ENCODE results near the gene NXPH3. TPM values are rescaled to one million over a fixed set of nuclear protein-coding genes. Genes with fewer than 3 reads are reported as not detected.

Gene NXPH3
- total RNA-seq, 4 donors from 2014 or later, result 1.0 to 5.1 (median 1.2) TPM

DNA sequence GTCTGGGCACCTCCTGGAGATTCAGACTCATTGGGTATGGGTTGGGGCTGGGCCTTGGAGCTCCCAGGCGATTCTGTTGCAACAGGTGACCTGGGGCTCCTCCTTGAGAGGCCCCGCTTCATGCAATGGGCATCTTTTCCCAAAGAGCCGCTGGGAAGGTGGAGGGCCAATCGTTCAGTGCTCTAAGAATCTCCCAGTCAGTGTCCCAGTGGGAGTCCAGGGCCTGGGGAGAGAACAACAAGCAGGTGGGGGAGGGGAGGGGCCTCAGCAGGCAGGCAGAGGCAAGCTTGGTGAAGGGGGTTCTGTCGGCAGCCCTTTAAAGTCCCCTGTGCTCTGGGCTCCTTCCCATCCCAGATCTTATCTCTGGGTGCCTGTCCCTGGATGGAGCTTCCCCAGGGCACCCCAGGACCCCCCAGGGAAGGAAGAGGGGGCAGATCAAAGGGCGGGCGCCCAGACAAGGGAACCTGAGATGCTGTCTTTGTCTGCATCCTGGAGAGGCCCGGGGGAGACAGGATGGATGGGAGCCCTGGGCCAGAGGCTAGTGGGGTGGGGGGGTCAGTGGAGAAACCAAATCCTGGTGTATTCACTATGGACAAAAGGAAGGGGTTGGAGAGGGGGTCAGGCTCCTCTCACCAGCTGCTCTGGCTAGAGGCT is 30.5 kb upstream of the NXPH3 start:
- no peak for TF ChIP-seq POLR2A (IDR thresholded peaks at IDR 0.05)
- TF ChIP-seq, protein P1, sequence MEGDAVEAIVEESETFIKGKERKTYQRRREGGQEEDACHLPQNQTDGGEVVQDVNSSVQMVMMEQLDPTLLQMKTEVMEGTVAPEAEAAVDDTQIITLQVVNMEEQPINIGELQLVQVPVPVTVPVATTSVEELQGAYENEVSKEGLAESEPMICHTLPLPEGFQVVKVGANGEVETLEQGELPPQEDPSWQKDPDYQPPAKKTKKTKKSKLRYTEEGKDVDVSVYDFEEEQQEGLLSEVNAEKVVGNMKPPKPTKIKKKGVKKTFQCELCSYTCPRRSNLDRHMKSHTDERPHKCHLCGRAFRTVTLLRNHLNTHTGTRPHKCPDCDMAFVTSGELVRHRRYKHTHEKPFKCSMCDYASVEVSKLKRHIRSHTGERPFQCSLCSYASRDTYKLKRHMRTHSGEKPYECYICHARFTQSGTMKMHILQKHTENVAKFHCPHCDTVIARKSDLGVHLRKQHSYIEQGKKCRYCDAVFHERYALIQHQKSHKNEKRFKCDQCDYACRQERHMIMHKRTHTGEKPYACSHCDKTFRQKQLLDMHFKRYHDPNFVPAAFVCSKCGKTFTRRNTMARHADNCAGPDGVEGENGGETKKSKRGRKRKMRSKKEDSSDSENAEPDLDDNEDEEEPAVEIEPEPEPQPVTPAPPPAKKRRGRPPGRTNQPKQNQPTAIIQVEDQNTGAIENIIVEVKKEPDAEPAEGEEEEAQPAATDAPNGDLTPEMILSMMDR (IDR thresholded peaks at IDR 0.05), result no peak
- Histone ChIP-seq H3K27me3 (no peaks in the 10 kb centered on the region), H3K36me3 (no peaks in the 10 kb centered on the region), H3K27ac (no peak overlapping the region), H3K9me3 (no peaks in the 10 kb centered on the region), H3K4me3 (replicated peaks in 1 of 3) (no peak overlapping the region), H3K4me1 (no peaks in the 10 kb centered on the region)
- 75 to 77% methylated on average over 8 of the region's 8 CpGs for WGBS, 2 donors
- no peak for DNase-seq
- intact Hi-C loops (cut with DNase I), result no loop called here

DNA sequence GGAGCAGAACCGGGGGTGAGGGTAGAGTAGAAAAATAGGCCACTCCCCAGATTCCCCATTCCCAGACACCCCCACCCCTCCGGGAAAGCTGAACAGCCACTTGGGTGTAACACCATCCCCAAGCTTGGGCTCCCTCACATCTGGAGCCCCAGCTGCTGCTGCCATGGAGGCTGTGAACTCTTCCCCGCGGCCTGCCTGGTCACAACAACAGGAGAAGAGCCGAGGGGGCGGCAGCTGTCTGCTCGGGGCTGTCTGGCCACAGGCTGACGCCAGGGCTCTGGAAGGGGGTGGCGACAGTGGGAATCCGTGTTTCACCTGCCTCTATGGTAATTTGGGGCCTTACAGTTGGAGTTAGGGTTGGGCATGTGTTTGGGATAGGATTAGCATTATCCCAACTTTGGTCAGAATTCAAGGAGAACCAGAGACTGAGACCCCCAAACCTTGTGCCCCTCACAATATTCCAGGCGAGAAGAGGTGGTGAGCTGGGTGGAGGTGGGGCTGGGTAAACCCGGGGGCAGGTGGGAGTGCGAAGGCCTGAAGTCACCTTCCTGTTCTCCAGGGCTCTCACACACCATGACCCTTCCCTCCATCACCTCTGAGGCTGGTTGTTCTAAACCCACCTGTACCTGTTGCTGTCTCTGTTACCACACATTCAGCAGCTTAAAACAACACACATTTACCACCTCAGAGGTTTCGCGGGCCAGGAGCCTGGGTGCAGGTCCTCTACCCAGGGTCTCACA is 29.7 kb upstream of the NXPH3 start:
- intact Hi-C loops (cut with DNase I), result no loop called here
- H3K9me3 ChIP-seq, result no peaks in the 10 kb centered on the region
- H3K27me3 ChIP-seq, result no peaks in the 10 kb centered on the region
- no peak overlapping the region for H3K27ac ChIP-seq
- no peak for DNase-seq
- no peaks in the 10 kb centered on the region for H3K4me1 ChIP-seq
- no peak for TF ChIP-seq POLR2A (IDR thresholded peaks at IDR 0.05)
- TF ChIP-seq, protein P1 (IDR thresholded peaks at IDR 0.05), result no peak
- no peak overlapping the region for H3K4me3 ChIP-seq (replicated peaks in 1 of 3)
- 78 to 84% methylated on average over 15 of the region's 15 CpGs for WGBS, 2 donors
- no peaks in the 10 kb centered on the region for H3K36me3 ChIP-seq

DNA sequence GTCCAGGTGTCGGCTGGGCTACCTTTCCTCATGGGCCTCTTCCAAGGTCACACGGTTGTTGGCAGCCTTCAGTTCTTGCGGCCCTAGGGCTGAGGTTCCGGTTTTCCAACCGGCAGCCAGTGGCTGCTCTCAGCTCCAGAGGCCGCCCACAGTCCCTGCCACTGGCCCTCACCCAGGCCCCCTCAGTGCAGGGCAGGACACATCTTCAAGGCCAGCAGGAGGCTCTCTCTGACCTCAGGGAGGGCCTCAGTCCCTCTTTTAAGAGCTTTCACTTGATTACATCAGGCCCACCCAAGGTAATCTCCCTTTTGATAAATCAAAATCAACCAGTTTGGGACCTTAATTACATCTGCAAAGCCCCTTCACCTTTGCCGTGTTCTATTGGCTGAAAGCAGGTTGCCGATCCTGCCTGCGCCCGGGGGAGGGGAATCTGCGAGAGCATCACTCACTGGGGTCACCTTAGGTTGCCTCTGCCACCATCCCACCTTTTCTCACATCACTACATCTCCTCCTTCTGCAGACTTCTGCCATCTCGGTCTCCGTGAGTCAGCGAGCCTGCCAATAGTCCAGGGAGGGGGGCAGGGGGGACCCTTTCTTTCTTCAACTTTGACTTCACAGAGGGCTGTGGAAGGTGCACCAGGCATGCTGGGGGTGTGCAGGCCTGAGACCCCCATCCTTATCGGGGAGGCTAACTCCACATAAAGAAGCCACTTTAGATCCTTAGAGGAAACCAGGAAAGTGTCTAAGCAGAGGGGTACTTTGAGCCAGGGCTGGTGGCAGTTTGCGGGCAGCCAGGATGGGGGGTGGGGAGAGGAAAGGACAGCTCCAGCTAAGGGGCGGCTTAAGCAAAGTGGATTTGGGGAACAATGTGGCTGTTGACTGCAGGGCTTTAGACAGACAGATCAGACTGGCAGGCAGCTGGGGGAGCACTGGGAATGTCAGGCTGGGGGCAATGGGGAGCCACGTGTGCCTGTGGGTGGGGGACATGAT is 28.8 kb upstream of the NXPH3 start:
- Histone ChIP-seq H3K36me3 (no peaks in the 10 kb centered on the region), H3K27me3 (no peaks in the 10 kb centered on the region), H3K4me3 (replicated peaks in 1 of 3) (no peak overlapping the region), H3K27ac (no peak overlapping the region), H3K9me3 (no peaks in the 10 kb centered on the region), H3K4me1 (no peaks in the 10 kb centered on the region)
- intact Hi-C loops (cut with DNase I), result no loop called here
- no peak for DNase-seq
- TF ChIP-seq POLR2A (IDR thresholded peaks at IDR 0.05), result no peak
- TF ChIP-seq, protein P1 (IDR thresholded peaks at IDR 0.05), result no peak
- 77 to 87% methylated on average over 13 to 17 of the region's 18 CpGs for WGBS, 2 donors

DNA sequence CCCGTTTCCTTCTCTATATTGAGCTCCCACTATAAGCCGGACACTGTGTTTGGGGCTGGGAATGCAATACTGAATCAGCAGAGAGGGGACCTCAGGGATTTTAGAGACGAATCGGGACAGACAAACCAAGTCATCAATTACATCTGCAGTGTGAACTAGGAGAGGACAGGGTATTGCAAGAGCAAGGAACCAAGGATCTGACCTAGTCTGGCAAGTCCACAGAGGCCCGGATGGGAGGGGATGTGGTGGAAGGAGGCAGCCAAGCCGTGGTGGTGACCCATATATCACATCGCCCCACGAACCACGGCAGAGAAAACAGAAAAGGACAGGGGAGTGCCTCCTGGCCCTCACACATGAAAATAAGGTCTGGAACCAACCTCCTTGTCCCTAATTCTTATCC is 28.1 kb upstream of the NXPH3 start:
- H3K27ac ChIP-seq, result no peak overlapping the region
- no peaks in the 10 kb centered on the region for H3K9me3 ChIP-seq
- H3K4me3 ChIP-seq (replicated peaks in 1 of 3), result no peak overlapping the region
- H3K4me1 ChIP-seq, result no peaks in the 10 kb centered on the region
- DNase-seq, result no peak
- H3K27me3 ChIP-seq, result no peaks in the 10 kb centered on the region
- H3K36me3 ChIP-seq, result no peaks in the 10 kb centered on the region
- 60 to 72% methylated on average over 9 of the region's 9 CpGs for WGBS, 2 donors
- intact Hi-C loops (cut with DNase I), result no loop called here
- TF ChIP-seq POLR2A (IDR thresholded peaks at IDR 0.05), result no peak
- TF ChIP-seq, protein P1 (IDR thresholded peaks at IDR 0.05), result no peak

All from thyroid gland (tissue), 4 donors.